Iris pigment epithelial cell (primary cell): ENCODE measurements around the gene ADSS1.

ENCODE experiments used
- DNase-seq: peaks from one replicate; pipeline ENCODE4 v3.0.0-alpha.2; 2011; ENCODE audit warnings: low read depth

ADSS1 gene

GRCh38 chr14:104795781-104796686 is 72.0 kb downstream of the ADSS1 start:
- peak; percentile 47 for DNase-seq

- no peak for DNase-seq
Observed at GRCh38 chr14:104796687-104797081, 72.7 kb downstream of the ADSS1 start.
